Activated B cell treated with CpG ODN at 0.5 μM for 24 hours (primary cell): ENCODE results near the gene AVPI1. TPM values are rescaled to one million over a fixed set of nuclear protein-coding genes. Genes with fewer than 3 reads are reported as not detected.

Source experiments
- ATAC-seq: fragments of 200-7000 bp; cut with Tn5 transposase; one replicate; pipeline ENCODE4 v1.10.0; 2021; ENCODE audit warnings: low read depth, mild to moderate bottlenecking, moderate library complexity
- CTCF ChIA-PET: fragments of 350-600 bp; sonication (Branson Sonifier 250); formaldehyde crosslinking; loops from one replicate; lab custom pipeline; 2021; ENCODE audit warnings: antibody characterized with exemption; lab: Charles Lee
- POLR2A ChIA-PET: fragments of 350-600 bp; sonication (Branson Sonifier 250); formaldehyde crosslinking; loops from one replicate; lab custom pipeline; 2021; ENCODE audit warnings: antibody characterized with exemption; lab: Charles Lee
- DNase-seq: peaks from one replicate; pipeline ENCODE4 v3.0.0; 2022
- H3K27ac Mint-ChIP-seq: one replicate; pipeline ENCODE4 v1.8.0; 2020; ENCODE audit warnings: mixed read lengths
- H3K27me3 Mint-ChIP-seq: one replicate; pipeline ENCODE4 v1.8.0; 2021; ENCODE audit warnings: mixed read lengths
- H3K36me3 Mint-ChIP-seq: one replicate; pipeline ENCODE4 v1.8.0; 2021; ENCODE audit warnings: low read depth, mixed read lengths
- H3K4me1 Mint-ChIP-seq: one replicate; pipeline ENCODE4 v1.8.0; 2021; ENCODE audit warnings: mixed read lengths
- H3K4me3 Mint-ChIP-seq: one replicate; pipeline ENCODE4 v1.8.0; 2020; ENCODE audit warnings: mild to moderate bottlenecking, mixed read lengths
- H3K9me3 Mint-ChIP-seq: one replicate; pipeline ENCODE4 v1.8.0; 2020; ENCODE audit warnings: mixed read lengths
- intact Hi-C: fragments of 100-400 bp; cut with micrococcal nuclease; formaldehyde crosslinking; loops from one replicate; pipeline ENCODE4 v1.15.1; 2024
- total RNA-seq: library from RNA; stranded (reverse); gene quantifications from 2 replicates; pipeline ENCODE4 v1.2.3, GENCODE V29; 2022
- TF ChIP-seq, protein P1 (sequence below): fragments of 200-600 bp; IDR thresholded peaks from one replicate; pipeline ENCODE4 v1.8.0; 2022; ENCODE audit warnings: antibody characterized with exemption, mild to moderate bottlenecking

Gene AVPI1
- total RNA-seq, 1 donor from 2014 or later = 0.51 TPM

DNA sequence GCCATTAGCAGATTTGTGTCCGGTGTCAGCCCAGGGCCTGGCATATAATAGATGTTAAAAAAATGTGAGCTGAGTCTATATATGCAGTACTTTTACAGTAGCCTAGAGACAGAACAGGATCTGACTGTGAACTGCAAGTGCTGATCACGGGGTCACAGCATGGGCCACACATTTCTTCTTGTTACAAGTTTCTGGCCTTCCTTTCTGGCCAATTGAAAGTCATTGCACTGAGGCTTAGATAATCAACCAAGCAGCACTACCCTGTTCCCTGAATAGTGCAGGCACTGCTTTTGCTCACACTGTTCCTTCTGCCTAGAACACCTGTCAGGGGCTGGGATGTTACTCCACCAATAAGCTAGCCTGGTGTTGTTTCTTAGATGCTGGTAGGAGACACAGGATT lies 21.1 kb upstream of the AVPI1 start:
- Mint-ChIP-seq H3K36me3 (no peaks in the 10 kb centered on the region), H3K9me3 (peaks cover 3% of the 10 kb centered on the region), H3K27ac (no peak overlapping the region), H3K27me3 (peaks cover 41% of the 10 kb centered on the region), H3K4me1 (peaks cover 8% of the 10 kb centered on the region), H3K4me3 (no peak overlapping the region)
- ATAC-seq = no peak
- ChIA-PET CTCF (interaction anchor here (1.0 to 4.5 kb wide), 5 partner anchors 10 to 32 kb away, joined by 3 to 39 read pairs (median 10); partner anchors contain the start of gene ZFYVE27), POLR2A (no interaction called here)
- intact Hi-C loops = no loop called here
- TF ChIP-seq, protein P1, sequence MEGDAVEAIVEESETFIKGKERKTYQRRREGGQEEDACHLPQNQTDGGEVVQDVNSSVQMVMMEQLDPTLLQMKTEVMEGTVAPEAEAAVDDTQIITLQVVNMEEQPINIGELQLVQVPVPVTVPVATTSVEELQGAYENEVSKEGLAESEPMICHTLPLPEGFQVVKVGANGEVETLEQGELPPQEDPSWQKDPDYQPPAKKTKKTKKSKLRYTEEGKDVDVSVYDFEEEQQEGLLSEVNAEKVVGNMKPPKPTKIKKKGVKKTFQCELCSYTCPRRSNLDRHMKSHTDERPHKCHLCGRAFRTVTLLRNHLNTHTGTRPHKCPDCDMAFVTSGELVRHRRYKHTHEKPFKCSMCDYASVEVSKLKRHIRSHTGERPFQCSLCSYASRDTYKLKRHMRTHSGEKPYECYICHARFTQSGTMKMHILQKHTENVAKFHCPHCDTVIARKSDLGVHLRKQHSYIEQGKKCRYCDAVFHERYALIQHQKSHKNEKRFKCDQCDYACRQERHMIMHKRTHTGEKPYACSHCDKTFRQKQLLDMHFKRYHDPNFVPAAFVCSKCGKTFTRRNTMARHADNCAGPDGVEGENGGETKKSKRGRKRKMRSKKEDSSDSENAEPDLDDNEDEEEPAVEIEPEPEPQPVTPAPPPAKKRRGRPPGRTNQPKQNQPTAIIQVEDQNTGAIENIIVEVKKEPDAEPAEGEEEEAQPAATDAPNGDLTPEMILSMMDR = no peak
- DNase-seq = no peak

DNA sequence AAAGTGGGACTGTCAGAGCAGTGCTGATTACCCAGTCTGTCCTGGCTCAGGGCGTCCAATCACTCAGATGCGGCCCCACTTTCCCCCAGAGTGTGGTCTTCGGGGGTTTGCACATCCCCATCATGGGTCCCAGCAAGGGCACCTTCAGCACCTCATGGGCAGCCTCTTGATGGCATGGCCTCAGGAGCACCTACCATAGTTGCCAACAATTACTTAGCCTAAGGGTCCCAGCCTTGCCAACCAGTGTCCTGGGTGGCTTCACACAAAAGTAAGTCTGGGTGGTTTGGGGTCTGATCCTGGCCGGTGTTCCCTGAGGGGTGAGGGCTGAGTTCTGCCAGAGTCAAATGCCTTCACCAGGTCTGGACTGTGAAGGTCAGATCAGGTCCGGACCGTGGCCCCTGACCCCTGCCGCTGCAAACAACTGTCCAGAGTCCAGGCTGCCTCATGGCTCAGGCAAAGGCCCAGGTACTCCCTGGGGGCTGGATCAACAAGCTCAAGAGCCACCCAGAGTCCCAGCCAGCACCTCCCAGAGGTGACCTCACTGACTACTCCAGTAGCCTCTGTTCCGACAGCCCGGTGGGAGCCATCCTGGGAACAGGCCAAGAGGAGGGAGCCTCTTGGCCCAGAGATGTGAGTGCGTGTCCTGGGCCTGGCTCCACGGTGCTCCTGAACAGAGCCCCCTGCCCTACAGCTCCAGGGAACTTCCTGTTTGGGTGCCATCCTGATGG lies 20.3 kb upstream of the AVPI1 start:
- Mint-ChIP-seq H3K9me3 (peaks cover 3% of the 10 kb centered on the region), H3K27ac (no peak overlapping the region), H3K4me3 (no peak overlapping the region), H3K27me3 (peaks cover 39% of the 10 kb centered on the region), H3K36me3 (no peaks in the 10 kb centered on the region), H3K4me1 (peaks cover 2% of the 10 kb centered on the region)
- intact Hi-C loops = no loop called here
- ChIA-PET CTCF (interaction anchor here (4.5 kb wide), 1 partner anchor 26 kb away, joined by 39 read pairs; no protein-coding TSS in a partner anchor), POLR2A (no interaction called here)
- no peak for ATAC-seq
- TF ChIP-seq, protein P1 = no peak
- DNase-seq = no peak

DNA sequence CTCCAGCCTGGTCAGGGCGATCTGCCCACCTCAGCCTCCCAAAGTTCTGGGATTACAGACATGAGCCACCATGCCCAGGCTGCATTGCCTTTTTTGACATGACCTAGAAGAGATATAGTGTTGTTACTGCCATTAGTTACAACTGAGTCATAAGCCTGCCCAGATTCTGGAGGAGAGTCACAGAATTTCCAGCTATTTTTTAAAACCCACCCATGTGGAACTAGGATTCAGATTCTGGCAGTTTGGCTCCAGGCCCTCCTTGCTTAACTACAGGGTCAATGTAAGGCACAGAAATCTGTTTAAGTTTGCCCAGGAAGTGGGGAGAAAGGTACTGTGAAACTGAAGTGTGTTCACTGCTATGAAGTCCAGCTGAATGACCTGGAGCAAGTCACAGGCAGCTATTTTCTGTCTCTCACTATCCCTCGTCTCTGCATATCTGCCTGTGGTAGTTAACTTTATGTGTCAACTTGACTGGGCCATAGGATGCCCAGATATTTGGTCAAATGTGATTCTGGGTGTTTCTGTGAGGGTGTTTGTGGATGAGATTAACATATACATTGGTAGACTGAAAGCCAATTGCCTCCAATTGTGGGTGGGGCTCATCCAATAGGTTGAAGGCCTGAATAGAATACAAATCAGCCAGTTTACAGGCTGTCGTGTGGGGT lies 18.1 kb upstream of the AVPI1 start:
- TF ChIP-seq, protein P1 = no peak
- no peaks in the 10 kb centered on the region for H3K36me3 Mint-ChIP-seq
- CTCF ChIA-PET = interaction anchor here (1.7 to 4.2 kb wide), 2 partner anchors 26 to 29 kb away, joined by 5 to 40 read pairs; no protein-coding TSS in a partner anchor
- H3K4me3 Mint-ChIP-seq = no peak overlapping the region
- POLR2A ChIA-PET = interaction anchor here (1.1 kb wide), 1 partner anchor 18 kb away, joined by 3 read pairs; the partner anchor contains the start of gene AVPI1
- intact Hi-C loops = no loop called here
- H3K9me3 Mint-ChIP-seq = peaks cover 3% of the 10 kb centered on the region
- no peak overlapping the region for H3K27ac Mint-ChIP-seq
- H3K27me3 Mint-ChIP-seq = peaks cover 34% of the 10 kb centered on the region
- ATAC-seq (no peak), DNase-seq (no peak)
- H3K4me1 Mint-ChIP-seq = no peaks in the 10 kb centered on the region

DNA sequence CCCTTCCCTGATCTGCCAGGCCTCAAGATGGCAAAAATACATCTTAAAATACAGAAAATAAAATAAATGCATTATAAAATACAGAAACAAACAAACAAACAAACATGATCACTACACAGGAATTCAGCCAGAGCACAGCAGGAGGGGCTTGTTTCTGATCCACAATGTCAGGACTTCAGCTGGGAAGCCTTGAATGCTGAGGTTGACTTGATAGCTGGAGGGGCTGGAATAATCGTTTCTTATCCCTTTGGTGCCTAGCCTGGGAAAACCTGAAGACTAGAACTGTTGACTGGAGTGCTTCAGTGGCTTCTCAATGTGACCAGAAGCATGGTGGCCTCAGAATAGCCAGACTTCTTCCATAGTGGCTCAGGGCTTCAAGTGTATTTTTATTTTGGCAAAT lies 17.3 kb upstream of the AVPI1 start:
- H3K9me3 Mint-ChIP-seq = peaks cover 3% of the 10 kb centered on the region
- ChIA-PET CTCF (interaction anchor here (0.9 to 4.2 kb wide), 5 partner anchors 17 to 31 kb away, joined by 3 to 40 read pairs (median 5); partner anchors contain the start of genes AVPI1 and ZFYVE27), POLR2A (interaction anchor here (1.1 kb wide), 2 partner anchors 17 to 33 kb away, joined by 3 read pairs; partner anchors contain the start of genes AVPI1 and ZFYVE27)
- H3K4me3 Mint-ChIP-seq = no peak overlapping the region
- TF ChIP-seq, protein P1 = no peak
- intact Hi-C loops = no loop called here
- H3K4me1 Mint-ChIP-seq = no peaks in the 10 kb centered on the region
- ATAC-seq (no peak), DNase-seq (no peak)
- no peaks in the 10 kb centered on the region for H3K36me3 Mint-ChIP-seq
- peaks cover 27% of the 10 kb centered on the region for H3K27me3 Mint-ChIP-seq
- H3K27ac Mint-ChIP-seq = no peak overlapping the region
